ENCODE results near the gene PARVB.

Gene PARVB

GRCh38 chr22:44201665-44202064 lies 177.6 kb downstream of the PARVB start:
- no peak for DNase-seq (ENCODE audit: low spot score)

DNA sequence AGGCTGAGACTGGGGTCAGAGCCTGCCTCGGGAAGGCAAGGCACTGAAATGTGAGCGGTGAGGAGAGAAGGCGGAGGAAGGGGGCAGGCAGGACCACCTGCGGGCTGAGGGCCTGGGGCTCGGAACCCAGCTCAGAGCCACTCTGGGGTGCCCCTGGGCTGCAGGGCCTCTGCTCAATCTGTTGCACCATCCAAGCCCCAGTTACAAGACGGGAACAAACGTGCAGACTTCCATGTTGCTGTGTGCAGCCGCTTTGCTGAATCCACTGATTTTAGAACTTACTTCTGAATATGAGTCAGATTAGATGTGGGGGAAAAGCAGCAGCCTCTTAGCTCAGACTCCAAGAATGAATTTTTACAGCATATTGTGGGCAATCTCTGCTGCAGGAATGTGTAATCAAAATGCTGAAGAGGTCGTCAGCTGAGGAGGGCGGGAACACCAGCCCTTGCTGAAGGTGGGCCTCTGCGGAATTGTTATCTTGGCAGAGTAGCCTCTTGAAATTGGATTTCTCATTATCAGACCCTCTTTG lies 178.2 kb downstream of the PARVB start:
- peak; percentile 89 for DNase-seq (ENCODE audit: low spot score)

- no peak for DNase-seq (ENCODE audit: low spot score)
Measured at GRCh38 chr22:44203203-44203602, 179.1 kb downstream of the PARVB start.

DNA sequence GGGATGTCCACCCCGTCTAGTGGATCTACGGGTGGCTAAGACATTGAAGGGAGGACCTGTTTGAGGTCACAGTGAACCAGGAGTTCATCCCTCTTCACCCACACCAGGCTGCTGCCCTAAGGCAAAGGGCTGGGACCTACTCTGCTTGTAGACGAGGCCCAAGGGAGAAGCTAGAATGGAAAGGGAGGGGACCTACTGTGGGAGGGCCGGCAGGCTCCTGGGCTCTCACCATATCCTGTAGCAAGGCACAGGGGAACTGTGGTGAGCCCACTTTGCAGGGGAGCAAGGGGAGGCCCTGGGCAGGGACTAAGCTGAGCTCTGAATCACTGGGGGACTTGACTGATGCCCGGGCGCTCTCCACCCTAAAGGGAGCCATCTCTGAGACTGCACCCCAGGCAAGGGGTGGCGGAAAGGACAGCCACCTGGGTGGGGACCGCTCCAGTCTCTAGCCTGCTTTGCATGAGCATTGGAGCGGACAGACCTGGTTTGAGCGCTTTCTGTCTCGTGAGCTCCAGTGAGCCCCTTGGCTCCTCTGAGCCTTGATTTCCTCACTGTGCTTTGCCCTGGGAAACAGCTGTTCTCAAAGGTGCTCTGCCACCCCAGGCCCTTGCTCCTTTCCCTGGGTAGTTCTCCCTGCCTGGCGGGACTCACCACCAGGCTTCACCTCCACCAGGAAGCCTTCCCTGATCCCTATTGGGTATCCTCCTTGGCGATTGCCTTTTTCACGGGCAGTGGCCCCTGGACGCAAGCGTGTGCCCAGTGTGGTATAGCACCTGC lies 180.8 kb downstream of the PARVB start:
- no peak for DNase-seq (ENCODE audit: low spot score)

DNA sequence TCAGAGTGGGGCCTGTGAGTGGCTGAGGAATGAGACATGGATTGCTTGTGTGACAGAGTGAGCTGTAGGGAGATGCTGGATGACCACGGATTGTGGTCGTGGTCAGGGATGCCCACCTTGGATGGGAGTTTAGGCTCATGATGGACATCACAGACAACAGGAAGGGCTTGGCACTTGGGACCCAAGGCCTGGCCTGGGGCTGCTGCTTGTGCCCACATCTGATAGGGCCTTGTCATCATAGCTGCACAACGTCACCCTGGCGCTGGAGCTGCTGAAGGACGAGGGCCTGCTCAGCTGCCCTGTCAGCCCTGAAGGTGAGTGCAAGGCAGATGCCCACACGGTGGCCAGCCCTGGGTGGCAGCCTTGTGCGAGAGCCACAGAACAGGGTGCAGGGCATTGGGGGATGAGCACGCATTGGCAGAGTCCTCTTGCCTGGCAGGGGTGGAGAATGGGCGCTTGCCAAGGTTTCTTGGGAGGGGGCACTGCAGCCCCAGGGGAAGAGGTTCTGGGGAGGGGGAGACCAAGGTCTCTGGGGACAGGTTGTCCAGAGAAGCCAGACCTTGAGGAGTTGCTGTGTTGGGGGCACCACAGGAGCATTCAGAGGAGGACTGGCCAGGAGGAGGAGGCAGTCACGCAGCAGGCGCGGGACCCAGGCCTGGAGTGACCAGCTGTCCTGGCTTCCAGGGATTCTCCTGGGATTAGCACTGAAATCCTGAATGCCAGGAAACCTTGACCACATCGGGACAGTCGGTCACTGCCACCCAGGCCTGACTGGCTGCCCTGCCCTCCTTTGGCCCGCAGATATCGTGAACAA lies 181.6 kb downstream of the PARVB start:
- no peak for DNase-seq (ENCODE audit: low spot score)

- no peak for DNase-seq (ENCODE audit: low spot score)
Measured at GRCh38 chr22:44206330-44206645, 182.2 kb downstream of the PARVB start.

- DNase-seq (ENCODE audit: low spot score): no peak
Measured at GRCh38 chr22:44206696-44207095, 182.6 kb downstream of the PARVB start.

GRCh38 chr22:44207173-44207980 lies 183.3 kb downstream of the PARVB start:
- no peak for DNase-seq (ENCODE audit: low spot score)

DNA sequence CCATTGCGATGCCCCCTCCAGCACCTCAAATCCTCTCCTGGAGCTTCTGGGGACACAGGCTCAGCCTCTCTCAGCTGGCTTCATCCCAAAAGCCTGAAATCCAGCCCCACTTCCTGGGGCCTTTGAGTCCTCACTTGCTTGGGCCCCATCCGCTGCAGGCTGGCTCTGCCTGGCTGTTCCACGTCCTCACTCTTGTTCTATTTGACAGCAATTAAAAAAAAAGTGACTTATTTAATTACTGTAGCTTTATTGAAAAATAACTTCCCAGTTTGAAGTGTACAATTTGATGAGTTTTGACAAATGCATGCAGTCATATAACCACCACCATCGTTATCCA lies 183.8 kb downstream of the PARVB start:
- DNase-seq (ENCODE audit: low spot score): no peak

DNA sequence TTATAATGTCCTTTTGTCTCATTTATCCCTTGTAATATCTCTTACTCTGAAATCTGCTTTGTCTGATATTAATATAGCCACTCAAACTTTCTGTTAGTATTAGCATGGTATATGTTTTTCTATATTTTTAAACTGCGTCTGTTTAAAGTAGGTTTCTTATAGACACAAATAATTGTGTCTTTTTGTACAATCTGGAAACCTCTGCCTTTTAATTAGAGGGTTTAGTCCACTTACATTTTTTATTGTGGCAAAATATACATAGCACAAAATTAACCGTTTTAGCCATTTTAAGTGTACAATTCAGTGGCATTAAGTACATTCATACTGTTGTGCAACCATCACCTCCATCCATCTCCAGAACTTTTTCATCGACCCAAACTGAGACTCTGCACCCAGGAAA lies 185.2 kb downstream of the PARVB start:
- DNase-seq (ENCODE audit: low spot score): no peak

DNA sequence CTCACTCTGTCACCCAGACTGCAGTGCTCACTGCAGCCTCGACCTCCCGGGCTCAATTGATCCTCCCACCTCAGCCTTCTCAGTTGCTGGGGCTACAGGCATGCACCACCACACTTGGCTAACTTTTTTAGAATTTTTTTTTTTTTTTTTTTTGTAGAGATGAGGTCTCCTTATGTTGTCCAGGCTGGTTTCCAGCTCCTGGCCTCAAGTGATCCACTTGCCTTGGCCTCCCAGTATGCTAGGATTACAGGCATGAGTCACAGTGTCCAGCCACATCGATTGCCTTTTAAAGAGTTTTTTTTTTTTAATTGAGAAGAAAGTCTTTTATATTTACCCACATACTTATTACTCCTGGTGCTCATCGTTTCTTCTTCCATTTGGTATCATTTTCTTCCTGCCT lies 186.6 kb downstream of the PARVB start:
- peak; percentile 13 for DNase-seq (ENCODE audit: low spot score)

GRCh38 chr22:44211256-44211945 lies 187.3 kb downstream of the PARVB start:
- peak; percentile 21 for DNase-seq (ENCODE audit: low spot score)

GRCh38 chr22:44211946-44212930 lies 188.1 kb downstream of the PARVB start:
- peak; percentile 62 for DNase-seq (ENCODE audit: low spot score)

DNA sequence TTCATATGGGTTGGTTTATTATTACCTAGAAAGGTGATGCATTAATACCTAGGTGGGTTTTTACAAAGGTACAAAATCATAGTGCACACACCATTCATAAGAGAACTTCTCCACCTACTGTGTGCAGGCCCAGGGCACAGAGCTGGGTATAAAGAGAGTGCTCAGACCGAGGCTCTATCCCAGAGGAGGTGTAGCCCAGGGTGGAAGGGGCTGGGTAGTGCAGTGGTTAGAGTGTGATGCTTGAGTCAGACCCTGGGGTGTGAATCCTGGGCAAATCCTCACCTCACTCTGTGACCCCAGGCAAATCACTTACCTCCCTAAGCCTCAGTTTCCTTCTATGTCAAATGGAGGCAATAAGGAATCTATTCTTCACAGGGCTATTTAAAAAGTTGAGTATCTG lies 188.8 kb downstream of the PARVB start:
- peak; percentile 2 for DNase-seq (ENCODE audit: low spot score)

DNA sequence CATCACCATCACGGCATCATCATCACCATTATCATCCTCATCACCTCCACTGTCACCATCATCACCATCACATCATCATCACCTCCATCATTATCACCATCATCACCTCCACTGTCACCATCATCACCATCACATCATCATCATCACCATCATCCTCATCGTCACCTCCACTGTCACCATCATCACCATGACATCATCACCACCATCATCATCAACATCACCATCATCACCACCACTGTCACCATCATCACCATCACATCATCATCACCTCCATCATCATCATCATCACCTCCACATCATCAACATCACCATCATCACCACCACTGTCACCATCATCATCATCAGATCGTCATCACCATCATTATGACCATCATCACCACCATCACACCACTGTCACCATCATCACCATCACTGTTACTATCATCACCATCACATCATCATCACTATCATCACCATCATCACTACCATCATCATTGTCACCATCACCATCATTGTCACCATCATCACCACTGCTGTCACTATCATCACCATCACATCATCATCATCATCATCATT lies 189.5 kb downstream of the PARVB start:
- no peak for DNase-seq (ENCODE audit: low spot score)

DNA sequence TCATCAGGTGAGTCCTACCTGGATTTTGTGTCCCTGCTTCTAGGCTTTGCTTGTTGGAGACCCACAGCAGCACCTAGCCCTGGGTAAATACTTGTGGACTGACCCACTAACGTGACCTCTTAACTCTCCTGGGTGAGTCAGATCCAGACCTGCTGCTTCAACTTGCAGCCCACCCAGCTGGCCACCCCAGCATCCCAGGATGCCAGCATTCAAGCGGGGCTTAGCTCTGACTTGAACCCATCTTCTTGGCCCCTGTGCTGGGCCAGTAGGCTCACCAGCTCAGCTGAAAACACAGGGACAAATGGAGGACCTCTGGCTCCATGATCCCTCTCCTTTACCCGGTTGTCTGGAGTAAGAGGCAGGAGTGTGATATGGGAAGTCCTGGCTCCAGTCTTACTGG lies 190.1 kb downstream of the PARVB start:
- peak; percentile 1 for DNase-seq (ENCODE audit: low spot score)

DNA sequence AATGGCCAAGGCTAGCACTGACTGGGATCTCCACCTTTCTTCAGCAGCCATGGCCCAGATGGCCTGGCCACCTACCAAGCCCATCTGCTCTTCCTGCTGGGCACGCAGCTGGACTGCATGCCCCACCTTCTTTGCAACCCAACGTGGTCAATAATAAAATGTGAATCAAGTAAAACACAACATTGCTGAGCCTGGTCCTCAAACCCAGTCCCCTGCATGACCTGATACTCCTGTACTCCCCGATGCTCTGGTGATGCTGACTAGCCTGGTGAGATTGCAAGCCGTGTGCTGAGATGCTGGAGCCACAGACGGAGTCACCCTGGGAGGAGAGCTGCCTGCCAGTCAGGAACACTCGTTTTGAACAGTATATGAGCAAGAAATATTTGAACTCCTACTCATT lies 190.7 kb downstream of the PARVB start:
- DNase-seq (ENCODE audit: low spot score): peak; percentile 3

DNA sequence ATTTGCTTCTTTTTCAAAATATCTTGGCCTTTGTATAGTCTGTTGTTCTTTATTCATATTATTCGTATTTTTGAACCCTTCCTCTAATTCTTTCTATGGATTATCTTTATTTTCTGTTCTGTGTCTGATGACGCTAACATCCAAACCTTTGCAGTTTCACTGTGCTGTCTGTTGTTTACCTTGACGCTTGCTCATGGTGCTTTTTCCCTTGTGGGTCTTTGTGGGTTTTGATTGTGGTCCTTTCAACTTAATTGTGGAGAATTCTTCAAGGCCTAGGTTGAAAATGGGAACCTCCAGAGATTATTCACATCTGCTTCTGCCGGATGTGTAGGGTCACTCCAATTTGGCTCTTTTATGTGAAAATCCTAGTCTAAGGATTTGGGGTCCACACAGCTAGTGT lies 191.2 kb downstream of the PARVB start:
- DNase-seq (ENCODE audit: low spot score): no peak

DNA sequence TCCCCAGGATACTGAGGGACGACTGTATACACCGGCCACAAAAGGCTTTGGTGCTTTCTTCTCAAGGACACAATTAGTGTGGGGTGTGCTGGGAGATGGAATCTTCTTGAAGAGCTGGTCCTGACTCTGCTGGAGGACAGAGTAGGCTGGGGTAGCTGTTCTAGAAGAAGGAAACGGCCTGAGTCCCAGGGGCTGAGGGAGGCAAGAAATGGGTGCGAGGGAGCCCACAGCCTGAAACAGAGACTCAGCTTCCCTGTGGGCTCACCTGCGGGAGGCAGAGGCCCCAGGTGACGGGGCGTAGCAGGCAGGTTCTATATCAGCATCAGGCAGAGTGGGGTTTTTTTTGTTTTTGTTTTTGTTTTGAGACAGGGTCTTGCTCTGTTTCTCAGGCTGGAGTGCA lies 193.2 kb downstream of the PARVB start:
- peak; percentile 4 for DNase-seq (ENCODE audit: low spot score)

DNA sequence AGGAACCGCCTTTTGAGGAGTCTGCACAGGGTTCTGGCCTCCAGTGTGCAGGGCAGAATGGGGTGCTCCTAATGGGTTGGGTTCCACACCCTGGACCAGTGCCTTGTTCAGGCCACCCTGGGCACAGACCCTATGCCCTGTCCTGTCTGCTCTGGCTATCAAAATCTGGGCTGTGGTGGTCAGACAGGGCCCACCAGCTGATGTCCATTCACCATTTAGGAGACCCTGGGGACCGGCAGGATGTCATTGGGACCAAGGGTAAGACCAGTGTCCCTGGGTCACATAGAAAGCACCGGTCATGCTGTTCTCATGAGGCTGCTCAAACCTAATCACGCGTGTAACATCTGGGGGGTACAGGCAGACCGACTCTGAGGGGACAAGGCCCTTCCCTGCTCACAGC lies 194.0 kb downstream of the PARVB start:
- peak; percentile 7 for DNase-seq (ENCODE audit: low spot score)
